SK-N-SH (cell line): Measurements from ENCODE around the gene TMIGD3. TPM values are rescaled to one million over a fixed set of nuclear protein-coding genes. Genes with fewer than 3 reads are reported as not detected.

Experiments
- CTCF ChIA-PET: fragments of 300-600, 350-600 bp; formaldehyde crosslinking; extraction: SDS; loops from one replicate; lab custom pipeline; 2021; lab: Yijun Ruan, JAX
- POLR2A ChIA-PET: fragments of 350-600 bp; sonication (Branson Sonifier 250); formaldehyde crosslinking; extraction: SDS; loops from one replicate; lab custom pipeline; 2020; ENCODE audit warnings: antibody characterized with exemption, inconsistent platforms; lab: Yijun Ruan, JAX
- DNase-seq: peaks from one replicate; pipeline ENCODE4 v3.0.0; 2012
- H2AFZ ChIP-seq: fragments of 200-600 bp; sonication (generic); 2 replicates; pipeline ENCODE4 v1.8.1; 2016; ENCODE audit warnings: antibody characterized with exemption, mild to moderate bottlenecking, low read depth
- H3F3A ChIP-seq: fragments of 200-600 bp; sonication (generic); replicated peaks from 2 replicates; pipeline ENCODE3; 2016; ENCODE audit warnings: antibody characterized with exemption, mild to moderate bottlenecking; ENCODE audit not compliant: insufficient read depth
- H3K27ac ChIP-seq, 2 experiments: fragments of 200-500 bp in 1 of 2; fragments of 200-600 bp in 1 of 2; sonication (Bioruptor generic) in 1 of 2; sonication (generic), shearing (Covaris generic) in 1 of 2; 2 replicates each; pipeline versions ENCODE4 v1.5.1 to v1.6.1; 2014 to 2016; ENCODE audit warnings: low read depth in 2 of 2, inconsistent platforms in 1 of 2, low read length in 1 of 2, mild to moderate bottlenecking in 1 of 2, mixed read lengths in 1 of 2
- H3K27me3 ChIP-seq: fragments of 200-600 bp; sonication (generic), shearing (Covaris generic); 2 replicates; pipeline ENCODE4 v1.6.1; 2016; ENCODE audit warnings: mixed run types; ENCODE audit not compliant: insufficient read depth
- H3K36me3 ChIP-seq, 2 experiments: fragments of 200-500 bp in 1 of 2; fragments of 200-600 bp in 1 of 2; sonication (Bioruptor generic) in 1 of 2; sonication (generic) in 1 of 2; replicated peaks in 1 of 2; 2 replicates each; pipeline versions ENCODE3 to v1.5.1; 2014 to 2016; ENCODE audit warnings: low read length in 1 of 2, mild to moderate bottlenecking in 1 of 2; ENCODE audit not compliant: insufficient read depth in 2 of 2, control insufficient read depth in 1 of 2
- H3K4me1 ChIP-seq, 2 experiments: fragments of 200-500 bp in 1 of 2; fragments of 200-600 bp in 1 of 2; sonication (Bioruptor generic) in 1 of 2; sonication (generic), shearing (Covaris generic) in 1 of 2; 2 replicates each; pipeline versions ENCODE4 v1.5.1 to v1.6.1; 2014 to 2016; ENCODE audit warnings: low read depth in 1 of 2, low read length in 1 of 2, mixed run types in 1 of 2; ENCODE audit not compliant: insufficient read depth in 2 of 2, control insufficient read depth in 1 of 2
- H3K4me2 ChIP-seq: fragments of 200-600 bp; sonication (generic), shearing (Covaris generic); 2 replicates; pipeline ENCODE4 v1.6.1; 2017; ENCODE audit warnings: mixed run types
- H3K4me3 ChIP-seq, 2 experiments: fragments of 200-500 bp in 1 of 2; fragments of 200-600 bp in 1 of 2; sonication (Bioruptor generic) in 1 of 2; sonication (generic), shearing (Covaris generic) in 1 of 2; 2 replicates each; pipeline versions ENCODE4 v1.5.1 to v1.8.1; 2014 to 2016; ENCODE audit warnings: low read depth in 2 of 2, inconsistent platforms in 1 of 2, low read length in 1 of 2, mild to moderate bottlenecking in 1 of 2, mixed read lengths in 1 of 2, moderate library complexity in 1 of 2
- H3K79me2 ChIP-seq: fragments of 200-600 bp; sonication (generic); 2 replicates; pipeline ENCODE4 v1.8.1; 2017; ENCODE audit warnings: mild to moderate bottlenecking; ENCODE audit not compliant: insufficient read depth
- H3K9ac ChIP-seq: fragments of 200-600 bp; sonication (generic); 2 replicates; pipeline ENCODE4 v1.6.1; 2017; ENCODE audit warnings: mixed run types
- H3K9me2 ChIP-seq: fragments of 200-600 bp; sonication (generic); 2 replicates; pipeline ENCODE4 v1.6.1; 2017; ENCODE audit warnings: mixed run types
- H3K9me3 ChIP-seq: fragments of 200-600 bp; sonication (generic); 2 replicates; pipeline ENCODE4 v1.6.1; 2017; ENCODE audit warnings: mixed run types, mild to moderate bottlenecking, moderate library complexity
- H4K20me1 ChIP-seq: fragments of 200-600 bp; sonication (generic); 2 replicates; pipeline ENCODE4 v1.6.1; 2017; ENCODE audit warnings: mild to moderate bottlenecking, mixed run types; ENCODE audit not compliant: insufficient read depth
- ELF1 ChIP-seq: IDR thresholded peaks from 2 replicates; pipeline ENCODE4 v1.4.0; 2012
- EZH2phosphoT487 ChIP-seq: fragments of 200-600 bp; sonication (generic); IDR thresholded peaks from 2 replicates; pipeline ENCODE4 v1.6.1; 2017; ENCODE audit warnings: low read depth, mixed run types, mild to moderate bottlenecking, antibody characterized with exemption, moderate library complexity, borderline replicate concordance
- FOSL2 ChIP-seq: IDR thresholded peaks from 2 replicates; pipeline ENCODE4 v1.4.0; 2012; ENCODE audit warnings: low read depth, mild to moderate bottlenecking, moderate library complexity, borderline replicate concordance
- GABPA ChIP-seq: IDR thresholded peaks from 2 replicates; pipeline ENCODE4 v1.4.0; 2012; ENCODE audit warnings: low read depth, mild to moderate bottlenecking
- GATA2 ChIP-seq: sonication (generic); formaldehyde crosslinking; IDR thresholded peaks from 2 replicates; pipeline ENCODE4 v1.5.0; 2020; ENCODE audit warnings: mild to moderate bottlenecking, missing genetic modification reagents
- IRF3 ChIP-seq: fragments of 150-350 bp; IDR thresholded peaks from 2 replicates; pipeline ENCODE4 v1.6.1; 2016; ENCODE audit warnings: mild to moderate bottlenecking, low read depth, low read length
- MAX ChIP-seq: IDR thresholded peaks from 2 replicates; pipeline ENCODE4 v1.4.0; 2012; ENCODE audit warnings: low read depth
- MXI1 ChIP-seq: IDR thresholded peaks from 2 replicates; pipeline ENCODE4 v1.6.1; 2012; ENCODE audit warnings: mild to moderate bottlenecking, low read depth, low read length, improper control_type of control experiment
- NFIC ChIP-seq: IDR thresholded peaks from 2 replicates; pipeline ENCODE4 v1.4.0; 2012; ENCODE audit warnings: borderline replicate concordance
- NRF1 ChIP-seq: IDR thresholded peaks from 2 replicates; pipeline ENCODE4 v1.6.1; 2012; ENCODE audit warnings: low read depth, mild to moderate bottlenecking, low read length
- POLR2AphosphoS5 ChIP-seq: IDR thresholded peaks from 2 replicates; pipeline ENCODE4 v1.6.1; 2012; ENCODE audit warnings: low read depth, low read length
- RAD21 ChIP-seq: IDR thresholded peaks from 2 replicates; pipeline ENCODE4 v1.6.1; 2012; ENCODE audit warnings: mild to moderate bottlenecking, low read length
- RCOR1 ChIP-seq: fragments of 150-350 bp; IDR thresholded peaks from 2 replicates; pipeline ENCODE4 v1.6.1; 2017; ENCODE audit warnings: antibody characterized with exemption, low read length
- RFX5 ChIP-seq: IDR thresholded peaks from 2 replicates; pipeline ENCODE4 v1.6.1; 2012; ENCODE audit warnings: mild to moderate bottlenecking, improper control_type of control experiment, low read length
- RXRA ChIP-seq: IDR thresholded peaks from 2 replicates; pipeline ENCODE4 v1.4.0; 2012; ENCODE audit warnings: low read depth, mild to moderate bottlenecking, borderline replicate concordance
- SIN3A ChIP-seq: IDR thresholded peaks from 2 replicates; pipeline ENCODE4 v1.6.1; 2012; ENCODE audit warnings: low read depth, mild to moderate bottlenecking, low read length, moderate library complexity, borderline replicate concordance
- TAF1 ChIP-seq: IDR thresholded peaks from 2 replicates; pipeline ENCODE4 v1.6.1; 2012; ENCODE audit warnings: low read depth, mild to moderate bottlenecking, low read length, moderate library complexity, borderline replicate concordance
- YY1 ChIP-seq: IDR thresholded peaks from 2 replicates; pipeline ENCODE4 v1.4.0; 2012; ENCODE audit warnings: low read depth, mild to moderate bottlenecking
- WGBS: methylation state at CpG from one replicate; pipeline ENCODE4 v1.1.6; 2017; ENCODE audit warnings: low lambda C conversion rate; 5-methylcytosine and 5-hydroxymethylcytosine counted together
- polyA plus RNA-seq, 3 experiments: library from polyadenylated mRNA; depleted of rRNA; stranded (reverse); fragments of >200 nt; gene quantifications; 2 replicates each; pipeline ENCODE4 v1.2.3, GENCODE V29; 2012
- TF ChIP-seq, protein P1 (sequence below): IDR thresholded peaks from 2 replicates; pipeline ENCODE4 v1.6.1; 2012; ENCODE audit warnings: mild to moderate bottlenecking, low read depth, low read length, moderate library complexity

TMIGD3 gene
- polyA plus RNA-seq (2012; rRNA removed): not detected in 2 replicates
- polyA plus RNA-seq (2012; cell fraction: cytosol; rRNA removed): not detected in 2 replicates
- not detected in 2 replicates for polyA plus RNA-seq (2012; cell fraction: nucleus; rRNA removed)

DNA sequence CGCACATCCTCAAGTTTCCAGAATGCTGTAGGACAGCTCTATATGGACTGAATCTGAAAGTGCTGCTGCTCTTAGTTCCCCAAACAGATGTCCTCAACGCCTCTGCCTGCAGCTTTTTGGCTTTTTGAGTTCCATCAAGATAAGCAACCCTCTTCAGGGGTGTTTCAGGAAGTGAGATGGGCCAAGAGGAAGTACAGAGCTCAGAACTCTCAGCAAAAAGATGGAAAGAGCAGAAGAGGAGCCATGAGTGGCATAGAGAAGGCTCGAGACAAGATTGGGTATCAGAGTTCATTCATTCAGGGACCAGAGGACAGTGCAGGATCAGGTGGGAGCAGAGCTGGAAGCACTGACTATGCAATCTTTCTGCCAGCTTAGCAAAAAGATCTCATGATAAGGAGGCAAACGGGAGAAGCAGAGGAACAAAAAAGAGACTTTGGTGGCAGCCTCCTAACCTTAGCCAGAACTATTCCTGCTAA, at the start of gene TMIGD3, which contains the start of gene ADORA3:
TSS of gene TMIGD3 (minus strand) at position 49 of the 476 bp plus-strand sequence. CDS start 279 bp downstream, outside the sequence.
TSS of gene ADORA3 (minus strand) at position 49 of the 476 bp plus-strand sequence. CDS start 279 bp downstream, outside the sequence.
- Histone ChIP-seq H3K9me2 (no peaks in the 10 kb centered on the region), H3K27me3 (no peaks in the 10 kb centered on the region; the same call in 1 of the 2 replicates), H3K9ac (no peak within 1 kb of the TSS), H3K9me3 (no peaks in the 10 kb centered on the region), H3K27ac (no peak within 1 kb of the TSS), H3F3A (no peaks in the 10 kb centered on the region), H2AFZ (no peak within 1 kb of the TSS), H4K20me1 (no peaks in the 10 kb centered on the region), H3K4me1 (peaks cover 8 to 9% of the 10 kb centered on the region in 2 experiments; a peak in 2 of 4 replicates), H3K4me3 (no peak within 1 kb of the TSS), H3K36me3 (no peaks in the 10 kb centered on the region), H3K4me2 (no peak within 1 kb of the TSS), H3K79me2 (no peaks in the 10 kb centered on the region)
- DNase-seq: no peak
- POLR2A ChIA-PET: no interaction called here
- TF ChIP-seq NRF1 (no peak), GATA2 (CRISPR knock-in tag) (no peak), RCOR1 (no peak), NFIC (no peak), POLR2AphosphoS5 (no peak), EZH2phosphoT487 (no peak), TAF1 (no peak), YY1 (no peak), IRF3 (no peak), RAD21 (no peak), RFX5 (no peak), MXI1 (no peak), RXRA (no peak), ELF1 (no peak), FOSL2 (no peak), SIN3A (no peak), MAX (no peak), GABPA (no peak)
- TF ChIP-seq, protein P1, sequence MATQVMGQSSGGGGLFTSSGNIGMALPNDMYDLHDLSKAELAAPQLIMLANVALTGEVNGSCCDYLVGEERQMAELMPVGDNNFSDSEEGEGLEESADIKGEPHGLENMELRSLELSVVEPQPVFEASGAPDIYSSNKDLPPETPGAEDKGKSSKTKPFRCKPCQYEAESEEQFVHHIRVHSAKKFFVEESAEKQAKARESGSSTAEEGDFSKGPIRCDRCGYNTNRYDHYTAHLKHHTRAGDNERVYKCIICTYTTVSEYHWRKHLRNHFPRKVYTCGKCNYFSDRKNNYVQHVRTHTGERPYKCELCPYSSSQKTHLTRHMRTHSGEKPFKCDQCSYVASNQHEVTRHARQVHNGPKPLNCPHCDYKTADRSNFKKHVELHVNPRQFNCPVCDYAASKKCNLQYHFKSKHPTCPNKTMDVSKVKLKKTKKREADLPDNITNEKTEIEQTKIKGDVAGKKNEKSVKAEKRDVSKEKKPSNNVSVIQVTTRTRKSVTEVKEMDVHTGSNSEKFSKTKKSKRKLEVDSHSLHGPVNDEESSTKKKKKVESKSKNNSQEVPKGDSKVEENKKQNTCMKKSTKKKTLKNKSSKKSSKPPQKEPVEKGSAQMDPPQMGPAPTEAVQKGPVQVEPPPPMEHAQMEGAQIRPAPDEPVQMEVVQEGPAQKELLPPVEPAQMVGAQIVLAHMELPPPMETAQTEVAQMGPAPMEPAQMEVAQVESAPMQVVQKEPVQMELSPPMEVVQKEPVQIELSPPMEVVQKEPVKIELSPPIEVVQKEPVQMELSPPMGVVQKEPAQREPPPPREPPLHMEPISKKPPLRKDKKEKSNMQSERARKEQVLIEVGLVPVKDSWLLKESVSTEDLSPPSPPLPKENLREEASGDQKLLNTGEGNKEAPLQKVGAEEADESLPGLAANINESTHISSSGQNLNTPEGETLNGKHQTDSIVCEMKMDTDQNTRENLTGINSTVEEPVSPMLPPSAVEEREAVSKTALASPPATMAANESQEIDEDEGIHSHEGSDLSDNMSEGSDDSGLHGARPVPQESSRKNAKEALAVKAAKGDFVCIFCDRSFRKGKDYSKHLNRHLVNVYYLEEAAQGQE: no peak
- WGBS: 41% methylated on average over 4 of the region's 4 CpGs
- CTCF ChIA-PET: interaction anchor here (1.3 to 1.7 kb wide), 2 partner anchors 211 to 266 kb away, joined by 4 to 13 read pairs; no protein-coding TSS in a partner anchor
